IMR-90 (cell line): ENCODE data around the gene SDK1. TPM values are rescaled to one million over a fixed set of nuclear protein-coding genes. Genes with fewer than 3 reads are reported as not detected.

Experiments
- ATAC-seq: fragments of 200-7000 bp; cut with Tn5 transposase; 2 replicates; pipeline ENCODE4 v1.9.1; 2020; ENCODE audit warnings: low read depth, mild to moderate bottlenecking, moderate library complexity
- BruUV-seq: library from RNA; stranded (reverse); fragments of 400-500 nt; replicated peaks from 2 replicates; lab custom pipeline; 2021; lab: Mats Ljungman, UMichigan
- CTCF ChIA-PET: fragments of 300-600 bp; formaldehyde crosslinking; extraction: SDS; loops from one replicate; lab custom pipeline; 2021; ENCODE audit warnings: antibody characterized with exemption; lab: Yijun Ruan, JAX
- POLR2A ChIA-PET: fragments of 300-600 bp; sonication (Branson Sonifier 250); formaldehyde crosslinking; loops from one replicate; lab custom pipeline; 2022; ENCODE audit warnings: antibody characterized with exemption; ENCODE audit not compliant: unreplicated experiment; lab: Charles Lee
- DNase-seq: peaks from one replicate; pipeline ENCODE4 v3.0.0; 2013
- H2AFZ ChIP-seq: replicated peaks from 2 replicates; pipeline ENCODE3; 2013; ENCODE audit warnings: low read length, mild to moderate bottlenecking; ENCODE audit not compliant: poor library complexity
- H2AK5ac ChIP-seq: 2 replicates; pipeline ENCODE4 v1.6.1; 2013; ENCODE audit warnings: low read depth, low read length, inconsistent platforms
- H2AK9ac ChIP-seq: replicated peaks from 2 replicates; pipeline ENCODE3; 2013; ENCODE audit warnings: mild to moderate bottlenecking, low read depth, low read length, moderate library complexity; ENCODE audit not compliant: poor library complexity
- H2BK120ac ChIP-seq: 2 replicates; pipeline ENCODE4 v1.6.1; 2013; ENCODE audit warnings: low read depth, low read length, inconsistent platforms
- H2BK15ac ChIP-seq: 3 replicates; pipeline ENCODE4 v1.6.1; 2013; ENCODE audit warnings: low read depth, low read length, inconsistent platforms
- H2BK20ac ChIP-seq: 2 replicates; pipeline ENCODE4 v1.6.1; 2013; ENCODE audit warnings: low read depth, mild to moderate bottlenecking, inconsistent platforms, low read length, moderate library complexity
- H2BK5ac ChIP-seq: 2 replicates; pipeline ENCODE4 v1.6.1; 2013; ENCODE audit warnings: mild to moderate bottlenecking, low read depth, low read length, inconsistent platforms; ENCODE audit not compliant: poor library complexity, severe bottlenecking
- H3K14ac ChIP-seq: replicated peaks from 2 replicates; pipeline ENCODE4 v1.6.1; 2013; ENCODE audit warnings: low read depth, low read length, inconsistent platforms
- H3K18ac ChIP-seq: 2 replicates; pipeline ENCODE4 v1.6.1; 2013; ENCODE audit warnings: low read depth, low read length, control low read depth
- H3K23ac ChIP-seq: 2 replicates; pipeline ENCODE4 v1.6.1; 2013; ENCODE audit warnings: low read depth, low read length, inconsistent platforms
- H3K27ac ChIP-seq: 2 replicates; pipeline ENCODE4 v1.5.1; 2013; ENCODE audit warnings: mild to moderate bottlenecking, control low read depth, low read length; ENCODE audit not compliant: insufficient read depth
- H3K27me3 ChIP-seq: 2 replicates; pipeline ENCODE4 v1.6.1; 2013; ENCODE audit warnings: low read length; ENCODE audit not compliant: control insufficient read depth, insufficient read depth
- H3K36me3 ChIP-seq: 2 replicates; pipeline ENCODE4 v1.6.1; 2013; ENCODE audit warnings: low read length, mixed read lengths; ENCODE audit not compliant: control insufficient read depth, insufficient read depth
- H3K4ac ChIP-seq: 2 replicates; pipeline ENCODE4 v1.6.1; 2013; ENCODE audit warnings: low read depth, low read length, inconsistent platforms
- H3K4me1 ChIP-seq: 2 replicates; pipeline ENCODE4 v1.6.1; 2013; ENCODE audit warnings: low read length, mixed read lengths; ENCODE audit not compliant: control insufficient read depth, insufficient read depth
- H3K4me2 ChIP-seq: 2 replicates; pipeline ENCODE4 v1.6.1; 2013; ENCODE audit warnings: low read depth, mild to moderate bottlenecking, control low read depth, low read length, moderate library complexity
- H3K4me3 ChIP-seq: 2 replicates; pipeline ENCODE4 v1.5.1; 2013; ENCODE audit warnings: low read depth, mild to moderate bottlenecking, control low read depth, low read length, moderate library complexity; ENCODE audit not compliant: insufficient read depth
- H3K56ac ChIP-seq: 2 replicates; pipeline ENCODE4 v1.6.1; 2013; ENCODE audit warnings: low read length, inconsistent platforms; ENCODE audit not compliant: insufficient read depth; ENCODE audit errors: extremely low read depth
- H3K79me1 ChIP-seq, 2 experiments: 2 replicates each; pipeline ENCODE4 v1.6.1; 2013; ENCODE audit warnings: low read length in 2 of 2, inconsistent platforms in 1 of 2, low read depth in 1 of 2
- H3K9ac ChIP-seq: 2 replicates; pipeline ENCODE4 v1.6.1; 2013; ENCODE audit warnings: low read depth, low read length, control low read depth
- H3K9me1 ChIP-seq: 2 replicates; pipeline ENCODE4 v1.6.1; 2013; ENCODE audit warnings: low read length, inconsistent platforms; ENCODE audit not compliant: insufficient read depth
- H3K9me3 ChIP-seq: 2 replicates; pipeline ENCODE4 v1.6.1; 2013; ENCODE audit warnings: low read length; ENCODE audit not compliant: control insufficient read depth, insufficient read depth
- H4K20me1 ChIP-seq: 2 replicates; pipeline ENCODE4 v1.6.1; 2013; ENCODE audit warnings: low read length, inconsistent platforms; ENCODE audit not compliant: insufficient read depth
- H4K5ac ChIP-seq: 2 replicates; pipeline ENCODE4 v1.6.1; 2013; ENCODE audit warnings: mild to moderate bottlenecking, low read depth, low read length, control low read depth
- H4K8ac ChIP-seq, 2 experiments: 2 replicates each; pipeline ENCODE4 v1.6.1; 2013; ENCODE audit warnings: low read depth in 2 of 2, low read length in 2 of 2, control low read depth in 1 of 2, inconsistent platforms in 1 of 2
- H4K91ac ChIP-seq: 2 replicates; pipeline ENCODE4 v1.6.1; 2013; ENCODE audit warnings: low read depth, low read length, inconsistent platforms; ENCODE audit not compliant: insufficient read depth
- CEBPB ChIP-seq: IDR thresholded peaks from 2 replicates; pipeline ENCODE4 v1.6.1; 2012; ENCODE audit warnings: low read depth, low read length, improper control_type of control experiment
- CHD1 ChIP-seq: IDR thresholded peaks from 2 replicates; pipeline ENCODE4 v1.6.1; 2012; ENCODE audit warnings: low read depth, low read length, improper control_type of control experiment
- CTCF ChIP-seq: conservative IDR thresholded peaks from 2 replicates; pipeline ENCODE4 v1.5.1; 2012; ENCODE audit warnings: mild to moderate bottlenecking, low read depth, low read length, improper control_type of control experiment
- FOS ChIP-seq: fragments of 150-350 bp; IDR thresholded peaks from 2 replicates; pipeline ENCODE4 v1.6.1; 2016; ENCODE audit warnings: low read depth, low read length
- MAFK ChIP-seq: IDR thresholded peaks from 2 replicates; pipeline ENCODE4 v1.6.1; 2012; ENCODE audit warnings: low read depth, low read length, improper control_type of control experiment
- MAZ ChIP-seq: IDR thresholded peaks from 2 replicates; pipeline ENCODE4 v1.6.1; 2012; ENCODE audit warnings: low read depth, mild to moderate bottlenecking, low read length, improper control_type of control experiment, moderate library complexity, borderline replicate concordance
- MXI1 ChIP-seq: IDR thresholded peaks from 2 replicates; pipeline ENCODE4 v1.6.1; 2012; ENCODE audit warnings: low read depth, mild to moderate bottlenecking, low read length, moderate library complexity, borderline replicate concordance
- POLR2A ChIP-seq: IDR thresholded peaks from 2 replicates; pipeline ENCODE4 v1.6.1; 2012; ENCODE audit warnings: mild to moderate bottlenecking, low read depth, low read length
- RAD21 ChIP-seq: IDR thresholded peaks from 2 replicates; pipeline ENCODE4 v1.6.1; 2012; ENCODE audit warnings: low read length, improper control_type of control experiment
- RCOR1 ChIP-seq: IDR thresholded peaks from 2 replicates; pipeline ENCODE4 v1.6.1; 2012; ENCODE audit warnings: mild to moderate bottlenecking, low read length, improper control_type of control experiment; ENCODE audit not compliant: insufficient replicate concordance
- RFX5 ChIP-seq: IDR thresholded peaks from 2 replicates; pipeline ENCODE4 v1.8.0; 2012; ENCODE audit warnings: low read depth, mild to moderate bottlenecking, low read length, moderate library complexity
- SMC3 ChIP-seq: fragments of 150-350 bp; IDR thresholded peaks from 2 replicates; pipeline ENCODE4 v1.6.1; 2016; ENCODE audit warnings: low read depth, mild to moderate bottlenecking, antibody characterized with exemption, low read length, moderate library complexity
- WGBS, 2 experiments: methylation state at CpG; one replicate each; pipeline versions ENCODE4 v1.1.5 to v1.1.7; 2013; ENCODE audit warnings: missing lambda C conversion rate in 2 of 2; ENCODE audit not compliant: insufficient read length in 1 of 2; ENCODE audit errors: extremely low coverage in 2 of 2; 5-methylcytosine and 5-hydroxymethylcytosine counted together
- dilution Hi-C: fragments of 300-500 bp; cut with HindIII; formaldehyde crosslinking; loops from one replicate; pipeline ENCODE4 v1.14.3; 2018; ENCODE audit warnings: low sequenced_read_pairs; ENCODE audit not compliant: unreplicated experiment
- in situ Hi-C: fragments of 300-500 bp; cut with MboI; formaldehyde crosslinking; loops from 3 replicates; pipeline ENCODE4 v1.14.3; 2019; ENCODE audit warnings: low sequenced_read_pairs, inconsistent platforms, mixed read lengths
- intact Hi-C: fragments of 100-400 bp; cut with micrococcal nuclease; formaldehyde crosslinking; loops from 2 replicates; pipeline ENCODE4 v1.10.0; 2022
- polyA plus RNA-seq, 3 experiments: library from polyadenylated mRNA; depleted of rRNA; stranded (reverse); fragments of >200 nt; gene quantifications; 2 replicates each; pipeline ENCODE4 v1.2.3, GENCODE V29; 2012; ENCODE audit warnings: low replicate concordance in 1 of 3
- total RNA-seq: library from RNA; depleted of rRNA; stranded (reverse); fragments of >200 nt; gene quantifications from 2 replicates; pipeline ENCODE4 v1.2.3, GENCODE V29; 2012

The SDK1 gene
- total and polyA plus RNA-seq, 2 of the 4 experiments (the other 2 are of a cell fraction): 1.5 to 1.6 TPM

- no peak overlapping the region for H2BK15ac ChIP-seq
- DNase-seq (peak; percentile 42), ATAC-seq (no peak; the same call in 1 of the 2 replicates)
- no peaks in the 10 kb centered on the region for H4K20me1 ChIP-seq
- dilution Hi-C loops: no loop called here
- H3K18ac ChIP-seq: no peak overlapping the region
- no peak overlapping the region for H2BK120ac ChIP-seq
- TF ChIP-seq CTCF: no peak
- no peak for TF ChIP-seq MAZ
- no peak for TF ChIP-seq CEBPB
- no peak for TF ChIP-seq SMC3
- no peak for TF ChIP-seq RFX5
- TF ChIP-seq FOS: no peak
- no peak for TF ChIP-seq MAFK
- no peak for TF ChIP-seq POLR2A
- TF ChIP-seq CHD1: no peak
- no peak for TF ChIP-seq MXI1
- no peak for TF ChIP-seq RAD21
- no peak for TF ChIP-seq RCOR1
- no peaks in the 10 kb centered on the region for H3K36me3 ChIP-seq
- no peaks in the 10 kb centered on the region; the same call in 1 of the 2 replicates for H3K4me1 ChIP-seq
- H3K27me3 ChIP-seq: no peaks in the 10 kb centered on the region; the same call in 1 of the 2 replicates
- no peak overlapping the region for H3K56ac ChIP-seq
- H3K4me3 ChIP-seq: no peak overlapping the region
- ChIA-PET CTCF (no interaction called here), POLR2A (no interaction called here)
- H3K4me2 ChIP-seq: no peak overlapping the region
- no peak overlapping the region for H3K9ac ChIP-seq
- BruUV-seq: no TSS peak
- whole genome bisulfite sequencing, 2 experiments: 86% methylated on average over 2 of the region's 3 CpGs; no CpG with 5 or more reads in 1 of the 2 experiments
- H4K5ac ChIP-seq: no peak overlapping the region
- no peak overlapping the region for H2AK9ac ChIP-seq
- no peak overlapping the region for H2BK20ac ChIP-seq
- no peaks in the 10 kb centered on the region for H3K79me1 ChIP-seq
- no peak overlapping the region for H2BK5ac ChIP-seq
- no peak overlapping the region for H3K14ac ChIP-seq
- no peak overlapping the region for H4K91ac ChIP-seq
- H3K9me1 ChIP-seq: no peaks in the 10 kb centered on the region
- no peak overlapping the region for H3K4ac ChIP-seq
- H3K9me3 ChIP-seq: no peaks in the 10 kb centered on the region
- no peak overlapping the region for H4K8ac ChIP-seq
- H3K27ac ChIP-seq: no peak overlapping the region
- in situ Hi-C loops: no loop called here
- H2AK5ac ChIP-seq: no peak overlapping the region
- no peak overlapping the region for H2AFZ ChIP-seq
- intact Hi-C loops: no loop called here
- H3K23ac ChIP-seq: no peak overlapping the region
Observed at GRCh38 chr7:3280445-3280844, 20.6 kb upstream of the SDK1 start.
